H54 (cell line): ENCODE measurements around the gene RGS17.
"Not testable (repeated sequence)": the region's sequence is repeated elsewhere in the genome, so short reads cannot be mapped to it uniquely, and the experiment has no call there.

Experiments used
- DNase-seq: peaks from one replicate; pipeline ENCODE4 v3.0.0; 2011; ENCODE audit warnings: low spot score, mixed read lengths; ENCODE audit not compliant: insufficient read length
- FAIRE-seq: peaks from 3 replicates; lab custom pipeline; 2011; peaks lifted over from hg19 to GRCh38; lab: Jason Lieb, UNC
- POLR2A ChIP-seq: IDR thresholded peaks from 2 replicates; pipeline ENCODE4 v1.6.1; 2011; ENCODE audit warnings: low read depth, mild to moderate bottlenecking, low read length

Gene RGS17

GRCh38 chr6:153018355-153018754 lies 112.7 kb downstream of the RGS17 start:
- no peak for TF ChIP-seq POLR2A
- FAIRE-seq (no peak), DNase-seq (no peak)

- TF ChIP-seq POLR2A: no peak
- FAIRE-seq (no peak), DNase-seq (no peak)
Measured at GRCh38 chr6:153016846-153017245, 114.2 kb downstream of the RGS17 start.

- no peak for FAIRE-seq
- no peak for DNase-seq
- no peak for TF ChIP-seq POLR2A
Measured at GRCh38 chr6:153015094-153015640, 115.9 kb downstream of the RGS17 start.

- TF ChIP-seq POLR2A: no peak
- FAIRE-seq (no peak), DNase-seq (no peak)
Measured at GRCh38 chr6:153013438-153013837, 117.6 kb downstream of the RGS17 start.

- TF ChIP-seq POLR2A: no peak
- no peak for DNase-seq
Measured at GRCh38 chr6:153012856-153013255, 118.2 kb downstream of the RGS17 start.

GRCh38 chr6:153003366-153003690 lies 127.8 kb downstream of the RGS17 start:
- FAIRE-seq (no peak), DNase-seq (no peak)
- no peak for TF ChIP-seq POLR2A

More at GRCh38 chr6:153012856-153013255, 118.2 kb downstream of the RGS17 start:
- no peak for FAIRE-seq

GRCh38 chr6:153002613-153003365 lies 128.3 kb downstream of the RGS17 start, which contains the start of gene MTRF1L:
Gene MTRF1L (minus strand): TSS chr6:153002709. CDS start chr6:153002685, 24 bp downstream.
- DNase-seq (peak; percentile 51), FAIRE-seq (peak; percentile 93)
- peak; percentile 53 for TF ChIP-seq POLR2A

GRCh38 chr6:153001767-153002612 lies 129.1 kb downstream of the RGS17 start:
- FAIRE-seq (no peak), DNase-seq (no peak)
- no peak for TF ChIP-seq POLR2A

- not testable (repeated sequence) for DNase-seq, FAIRE-seq
Measured at GRCh38 chr6:153000790-153001189, 130.3 kb downstream of the RGS17 start.

GRCh38 chr6:153000243-153000642 lies 130.8 kb downstream of the RGS17 start:
- no peak for TF ChIP-seq POLR2A
- DNase-seq (no peak), FAIRE-seq (no peak)

- DNase-seq, FAIRE-seq: not testable (repeated sequence)
Measured at GRCh38 chr6:152999538-152999937, 131.5 kb downstream of the RGS17 start.

- FAIRE-seq: no peak
Measured at GRCh38 chr6:152993847-152994246, 137.2 kb downstream of the RGS17 start.

GRCh38 chr6:152993431-152993830 lies 137.7 kb downstream of the RGS17 start:
- no peak for TF ChIP-seq POLR2A
- DNase-seq (no peak), FAIRE-seq (peak; percentile 33)

More at GRCh38 chr6:152993847-152994246, 137.2 kb downstream of the RGS17 start:
- no peak for DNase-seq
- TF ChIP-seq POLR2A: no peak

- FAIRE-seq (no peak), DNase-seq (no peak)
- no peak for TF ChIP-seq POLR2A
Measured at GRCh38 chr6:152986978-152987377, 144.1 kb downstream of the RGS17 start.

GRCh38 chr6:152985300-152985699 lies 145.8 kb downstream of the RGS17 start:
- not testable (repeated sequence) for DNase-seq, FAIRE-seq
